ENCODE data around the gene NMNAT2.

The NMNAT2 gene

GRCh38 chr1:183203094-183203493 is 215.1 kb downstream of the NMNAT2 start:
- DNase-seq: no peak

DNA sequence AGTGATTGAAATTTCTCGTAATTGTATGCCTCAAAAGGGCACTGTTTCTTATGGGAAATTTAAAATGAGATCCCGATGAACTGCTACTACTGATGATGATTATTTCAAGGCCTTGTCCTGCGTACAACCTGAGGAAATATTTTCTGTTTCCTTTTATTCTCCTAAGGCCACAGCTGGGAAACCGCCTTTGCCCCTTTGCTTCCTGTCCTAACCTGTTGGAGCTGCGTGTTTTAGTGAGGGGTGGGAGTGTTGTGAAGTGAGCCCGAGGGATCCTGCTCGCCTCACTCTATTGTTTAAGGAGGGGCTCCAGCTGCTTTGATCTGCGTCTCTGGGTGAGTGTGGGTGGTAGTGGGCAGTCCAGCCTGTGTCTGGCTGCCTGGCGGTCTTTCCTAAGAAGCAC is 217.7 kb downstream of the NMNAT2 start:
- no peak for DNase-seq

DNA sequence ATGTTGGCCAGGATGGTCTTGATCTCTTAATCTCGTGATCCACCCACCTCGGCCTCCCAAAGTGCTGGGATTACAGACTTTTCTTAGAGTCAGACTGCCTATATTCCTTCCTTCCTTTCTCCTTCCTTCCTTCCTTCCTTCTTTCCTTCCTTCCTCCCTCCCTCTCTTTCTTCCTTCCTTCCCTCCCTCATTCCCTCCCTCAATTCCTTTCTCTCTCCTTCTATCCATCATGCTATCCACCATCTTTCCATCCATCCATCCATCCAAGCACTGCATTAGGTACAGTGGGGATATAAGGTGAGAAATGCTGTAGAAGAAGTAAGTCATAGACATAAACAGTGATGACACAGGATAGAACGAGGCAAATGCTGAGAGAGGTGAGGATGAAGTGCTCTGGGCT is 218.9 kb downstream of the NMNAT2 start:
- no peak for DNase-seq

DNA sequence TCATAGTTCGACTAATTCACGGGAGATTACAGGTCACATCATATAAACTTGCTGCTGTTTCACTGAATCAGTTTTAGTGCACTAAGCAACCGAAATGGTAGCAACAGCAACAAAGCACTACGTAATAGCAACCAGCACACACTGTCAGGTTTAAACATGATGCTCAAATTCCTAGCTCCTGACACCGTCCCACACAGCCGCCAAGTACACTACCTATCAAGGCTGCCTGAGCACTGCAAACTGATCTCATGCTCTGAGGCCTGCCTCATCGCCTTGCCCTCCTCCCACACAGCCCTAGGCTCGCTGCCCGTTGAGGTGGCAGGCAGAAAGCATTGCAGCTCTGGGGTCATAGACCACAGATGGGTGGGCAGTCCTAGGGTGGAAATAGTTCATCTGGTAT is 219.7 kb downstream of the NMNAT2 start:
- DNase-seq: no peak
